GM18520 (cell line): ENCODE results near the gene STT3A.

ENCODE experiments used
- ATAC-seq: cut with Tn5 transposase; IDR thresholded peaks from one replicate; pipeline ENCODE4 v1.9.1; 2021; ENCODE audit not compliant: unreplicated experiment

Gene STT3A

DNA sequence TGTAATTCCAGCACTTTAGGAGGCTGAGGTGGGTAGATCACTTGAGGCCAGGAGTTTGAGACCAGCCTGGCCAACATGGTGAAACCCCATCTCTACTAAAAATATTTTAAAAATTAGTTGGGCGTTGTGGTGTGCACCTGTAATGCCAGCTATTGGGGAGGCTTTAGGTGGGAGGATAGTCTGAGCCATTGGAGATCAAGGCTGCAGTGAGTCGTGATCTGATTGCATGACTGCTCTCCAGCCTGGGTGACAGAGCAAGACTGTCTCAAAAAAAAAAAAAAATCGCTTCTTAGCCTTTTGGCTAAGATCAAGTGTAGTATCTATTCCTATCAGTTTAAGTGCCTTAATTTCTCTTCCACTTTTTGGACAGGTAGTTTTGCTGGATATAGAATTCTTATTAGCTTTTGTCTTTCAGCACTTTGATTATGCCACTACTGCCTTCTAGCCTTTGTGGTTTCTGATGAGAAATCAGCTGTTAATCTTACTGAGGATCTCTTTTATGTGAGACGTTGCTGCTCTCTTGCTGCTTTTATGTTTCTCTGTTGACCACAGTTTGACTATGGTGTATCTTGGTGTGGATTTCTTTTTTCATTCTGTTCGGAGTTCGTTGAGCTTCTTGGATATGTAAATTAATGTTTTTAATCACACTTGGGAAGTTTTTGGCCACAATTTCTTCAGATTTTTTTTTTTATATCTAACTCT is 57.0 kb downstream of the STT3A start:
- no peak for ATAC-seq

- no peak for ATAC-seq
Observed at GRCh38 chr11:125662689-125663088, 70.0 kb downstream of the STT3A start.

GRCh38 chr11:125663910-125664309 is 71.3 kb downstream of the STT3A start:
- no peak for ATAC-seq

GRCh38 chr11:125667151-125667550 is 74.5 kb downstream of the STT3A start:
- ATAC-seq: no peak

GRCh38 chr11:125670172-125670571 is 77.5 kb downstream of the STT3A start:
- ATAC-seq: no peak

- ATAC-seq: no peak
Observed at GRCh38 chr11:125671561-125671960, 78.9 kb downstream of the STT3A start.
